H9 (cell line): ENCODE results near the gene DACT2. TPM values are rescaled to one million over a fixed set of nuclear protein-coding genes. Genes with fewer than 3 reads are reported as not detected.

ENCODE experiments used
- DNase-seq: peaks from one replicate; pipeline ENCODE4 v3.0.0-alpha.2; 2017
- H2AFZ ChIP-seq: one replicate; pipeline ENCODE4 v1.6.1; 2013; ENCODE audit warnings: mild to moderate bottlenecking, low read length, control low read depth, moderate library complexity
- H2AK5ac ChIP-seq: 2 replicates; pipeline ENCODE4 v1.6.1; 2013; ENCODE audit warnings: low read length, control low read depth, mixed read lengths; ENCODE audit not compliant: insufficient read length
- H2BK120ac ChIP-seq: one replicate; pipeline ENCODE4 v1.6.1; 2013; ENCODE audit warnings: low read depth, mild to moderate bottlenecking, low read length, control low read depth, inconsistent platforms; ENCODE audit not compliant: poor library complexity, severe bottlenecking
- H2BK12ac ChIP-seq: 2 replicates; pipeline ENCODE4 v1.6.1; 2013; ENCODE audit warnings: low read length, control low read depth, mixed read lengths, low read depth; ENCODE audit not compliant: insufficient read length
- H2BK15ac ChIP-seq: 2 replicates; pipeline ENCODE4 v1.6.1; 2013; ENCODE audit warnings: low read depth, low read length, control low read depth
- H2BK20ac ChIP-seq: one replicate; pipeline ENCODE4 v1.6.1; 2013; ENCODE audit warnings: low read depth, mild to moderate bottlenecking, low read length, control low read depth, inconsistent platforms; ENCODE audit not compliant: poor library complexity, severe bottlenecking
- H2BK5ac ChIP-seq: 2 replicates; pipeline ENCODE4 v1.6.1; 2013; ENCODE audit warnings: low read length, control low read depth, mixed read lengths; ENCODE audit not compliant: insufficient read length
- H3K14ac ChIP-seq: 2 replicates; pipeline ENCODE4 v1.6.1; 2013; ENCODE audit warnings: low read length, control low read depth; ENCODE audit not compliant: insufficient read depth
- H3K18ac ChIP-seq: 2 replicates; pipeline ENCODE4 v1.6.1; 2013; ENCODE audit warnings: low read depth, mild to moderate bottlenecking, mixed read lengths, low read length, control low read depth; ENCODE audit not compliant: insufficient read length
- H3K23ac ChIP-seq: 2 replicates; pipeline ENCODE4 v1.6.1; 2013; ENCODE audit warnings: low read length, control low read depth, mixed read lengths, low read depth; ENCODE audit not compliant: insufficient read length
- H3K23me2 ChIP-seq: 2 replicates; pipeline ENCODE4 v1.6.1; 2013; ENCODE audit warnings: low read depth, mild to moderate bottlenecking, mixed read lengths, low read length, control low read depth; ENCODE audit not compliant: insufficient read length, poor library complexity, severe bottlenecking
- H3K27ac ChIP-seq: 2 replicates; pipeline ENCODE4 v1.5.1; 2013; ENCODE audit warnings: low read length, control low read depth, mixed read lengths, low read depth; ENCODE audit not compliant: insufficient read length
- H3K27me3 ChIP-seq: 2 replicates; pipeline ENCODE4 v1.6.1; 2013; ENCODE audit warnings: low read length, control low read depth, inconsistent platforms; ENCODE audit not compliant: insufficient read depth
- H3K4ac ChIP-seq: 2 replicates; pipeline ENCODE4 v1.6.1; 2013; ENCODE audit warnings: low read depth, mild to moderate bottlenecking, control low read depth, inconsistent platforms, low read length, moderate library complexity
- H3K4me1 ChIP-seq: 2 replicates; pipeline ENCODE4 v1.6.1; 2013; ENCODE audit warnings: low read length, control low read depth, inconsistent platforms; ENCODE audit not compliant: insufficient read depth
- H3K4me2 ChIP-seq: 2 replicates; pipeline ENCODE4 v1.6.1; 2013; ENCODE audit warnings: low read length, control low read depth, mixed read lengths; ENCODE audit not compliant: insufficient read length, insufficient read depth
- H3K56ac ChIP-seq: 2 replicates; pipeline ENCODE4 v1.6.1; 2013; ENCODE audit warnings: low read depth, mild to moderate bottlenecking, mixed read lengths, low read length, control low read depth; ENCODE audit not compliant: insufficient read length
- H3K79me1 ChIP-seq: 2 replicates; pipeline ENCODE4 v1.6.1; 2013; ENCODE audit warnings: low read depth, mild to moderate bottlenecking, moderate library complexity, low read length, control low read depth, inconsistent platforms; ENCODE audit not compliant: insufficient read depth, poor library complexity, severe bottlenecking
- H3K79me2 ChIP-seq: 2 replicates; pipeline ENCODE4 v1.6.1; 2013; ENCODE audit warnings: low read length, control low read depth, inconsistent platforms; ENCODE audit not compliant: insufficient read depth
- H3K9ac ChIP-seq: 2 replicates; pipeline ENCODE4 v1.6.1; 2013; ENCODE audit warnings: low read length, control low read depth, mixed read lengths; ENCODE audit not compliant: insufficient read length; ENCODE audit errors: extremely low read depth
- H3K9me3 ChIP-seq: one replicate; pipeline ENCODE4 v1.6.1; 2013; ENCODE audit warnings: low read depth, low read length, inconsistent platforms; ENCODE audit not compliant: control insufficient read depth
- H3T11ph ChIP-seq: one replicate; pipeline ENCODE4 v1.6.1; 2013; ENCODE audit warnings: mild to moderate bottlenecking, low read length, control low read depth, inconsistent platforms
- H4K20me1 ChIP-seq: one replicate; pipeline ENCODE4 v1.6.1; 2013; ENCODE audit not compliant: control insufficient read depth, insufficient read length, insufficient read depth
- H4K5ac ChIP-seq: 2 replicates; pipeline ENCODE4 v1.6.1; 2013; ENCODE audit warnings: low read depth, mild to moderate bottlenecking, mixed read lengths, low read length, control low read depth; ENCODE audit not compliant: insufficient read length
- H4K8ac ChIP-seq: replicated peaks from 2 replicates; pipeline ENCODE4 v1.6.1; 2013; ENCODE audit warnings: low read length, control low read depth, mixed read lengths, low read depth; ENCODE audit not compliant: insufficient read length
- H4K91ac ChIP-seq: 2 replicates; pipeline ENCODE4 v1.6.1; 2013; ENCODE audit warnings: low read depth, mild to moderate bottlenecking, moderate library complexity, mixed read lengths, low read length, control low read depth; ENCODE audit not compliant: insufficient read length
- H3K27ac Mint-ChIP-seq, 3 experiments: 2 replicates in 2 of 3; 3 replicates in 1 of 3; pipeline ENCODE4 v1.8.0; 2020 to 2021; ENCODE audit warnings: mixed read lengths in 3 of 3, mild to moderate bottlenecking in 1 of 3, moderate library complexity in 1 of 3
- H3K27me3 Mint-ChIP-seq: 2 replicates; pipeline ENCODE4 v1.8.0; 2021; ENCODE audit warnings: low read depth, mild to moderate bottlenecking, moderate library complexity, mixed read lengths
- H3K36me3 Mint-ChIP-seq, 3 experiments: 2 replicates in 2 of 3; 3 replicates in 1 of 3; pipeline ENCODE4 v1.8.0; 2020 to 2021; ENCODE audit warnings: low read depth in 3 of 3, mixed read lengths in 3 of 3; ENCODE audit not compliant: insufficient read depth in 1 of 3
- H3K4me1 Mint-ChIP-seq, 2 experiments: 2 replicates each; pipeline ENCODE4 v1.8.0; 2020; ENCODE audit warnings: mixed read lengths in 2 of 2
- H3K4me3 Mint-ChIP-seq, 2 experiments: 2 replicates in 1 of 2; 3 replicates in 1 of 2; pipeline ENCODE4 v1.8.0; 2020 to 2021; ENCODE audit warnings: mild to moderate bottlenecking in 2 of 2, mixed read lengths in 2 of 2, moderate library complexity in 1 of 2
- H3K9me3 Mint-ChIP-seq, 2 experiments: 2 replicates in 1 of 2; 3 replicates in 1 of 2; pipeline ENCODE4 v1.8.0; 2020; ENCODE audit warnings: mild to moderate bottlenecking in 2 of 2, mixed read lengths in 2 of 2, moderate library complexity in 1 of 2
- WGBS: extraction: QIAGEN DNeasy Blood & Tissue Kit; methylation state at CpG from one replicate; pipeline ENCODE4 v1.1.7; 2013; ENCODE audit warnings: missing lambda C conversion rate, low lambda C conversion rate, mixed read lengths; ENCODE audit not compliant: insufficient read length; ENCODE audit errors: extremely low coverage; 5-methylcytosine and 5-hydroxymethylcytosine counted together
- total RNA-seq: library from RNA; stranded (reverse); gene quantifications from 2 replicates; pipeline ENCODE4 v1.2.1, GENCODE V29; 2021
- TF ChIP-seq, protein P1 (sequence below): fragments of 200-600 bp; sonication (generic); conservative IDR thresholded peaks from 3 replicates; pipeline ENCODE4 v1.8.0; 2021; ENCODE audit warnings: antibody characterized with exemption, mild to moderate bottlenecking

The DACT2 gene
- total RNA-seq, 1 experiment from 2014 or later, result 1.8 TPM

GRCh38 chr6:168294901-168295300 lies 24.7 kb downstream of the DACT2 start:
- Mint-ChIP-seq H3K4me3 (no peak overlapping the region), H3K36me3 (peaks cover 0 to under 1% (median 0%) of the 10 kb centered on the region in 3 experiments; a peak in 1 of 7 replicates), H3K4me1 (no peaks in the 10 kb centered on the region), H3K27ac (no peak overlapping the region), H3K27me3 (peaks cover 47% of the 10 kb centered on the region), H3K9me3 (peaks cover 0 to under 1% of the 10 kb centered on the region in 2 experiments; a peak in 1 of 5 replicates)
- WGBS, result no CpG with 5 or more reads among the region's 7 CpGs
- Histone ChIP-seq H2BK20ac (no peak overlapping the region), H2BK5ac (no peak overlapping the region), H3K23ac (no peak overlapping the region), H2BK15ac (no peak overlapping the region), H3K56ac (no peak overlapping the region), H3K9me3 (no peaks in the 10 kb centered on the region), H3K4me2 (no peak overlapping the region), H3K79me2 (no peaks in the 10 kb centered on the region), H2BK12ac (no peak overlapping the region), H3K4ac (no peak overlapping the region), H3K27ac (no peak overlapping the region), H3K27me3 (no peaks in the 10 kb centered on the region), H3K79me1 (no peaks in the 10 kb centered on the region), H3K4me1 (no peaks in the 10 kb centered on the region), H3T11ph (no peak overlapping the region), H4K91ac (no peak overlapping the region), H4K20me1 (peaks cover 2% of the 10 kb centered on the region), H3K23me2 (no peaks in the 10 kb centered on the region), H4K5ac (no peak overlapping the region), H3K14ac (no peak overlapping the region), H2AK5ac (no peak overlapping the region), H3K9ac (no peak overlapping the region), H3K18ac (no peak overlapping the region), H4K8ac (no peak overlapping the region), H2AFZ (no peak overlapping the region), H2BK120ac (no peak overlapping the region)
- DNase-seq, result no peak
- TF ChIP-seq, protein P1, sequence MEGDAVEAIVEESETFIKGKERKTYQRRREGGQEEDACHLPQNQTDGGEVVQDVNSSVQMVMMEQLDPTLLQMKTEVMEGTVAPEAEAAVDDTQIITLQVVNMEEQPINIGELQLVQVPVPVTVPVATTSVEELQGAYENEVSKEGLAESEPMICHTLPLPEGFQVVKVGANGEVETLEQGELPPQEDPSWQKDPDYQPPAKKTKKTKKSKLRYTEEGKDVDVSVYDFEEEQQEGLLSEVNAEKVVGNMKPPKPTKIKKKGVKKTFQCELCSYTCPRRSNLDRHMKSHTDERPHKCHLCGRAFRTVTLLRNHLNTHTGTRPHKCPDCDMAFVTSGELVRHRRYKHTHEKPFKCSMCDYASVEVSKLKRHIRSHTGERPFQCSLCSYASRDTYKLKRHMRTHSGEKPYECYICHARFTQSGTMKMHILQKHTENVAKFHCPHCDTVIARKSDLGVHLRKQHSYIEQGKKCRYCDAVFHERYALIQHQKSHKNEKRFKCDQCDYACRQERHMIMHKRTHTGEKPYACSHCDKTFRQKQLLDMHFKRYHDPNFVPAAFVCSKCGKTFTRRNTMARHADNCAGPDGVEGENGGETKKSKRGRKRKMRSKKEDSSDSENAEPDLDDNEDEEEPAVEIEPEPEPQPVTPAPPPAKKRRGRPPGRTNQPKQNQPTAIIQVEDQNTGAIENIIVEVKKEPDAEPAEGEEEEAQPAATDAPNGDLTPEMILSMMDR, result no peak
